Body of pancreas (tissue), 4 donors: Measurements from ENCODE around the gene NFYC.

Experiments used
- CTCF ChIP-seq, 7 experiments: fragments of 450-650 bp in 4 of 7; fragments of 200-600 bp in 3 of 7; sonication (generic) in 3 of 7; IDR thresholded peaks; one replicate each; pipeline ENCODE4 v1.5.1; 2016 to 2019; ENCODE audit warnings: antibody characterized with exemption in 7 of 7
- POLR2A ChIP-seq, 3 donors: fragments of 450-650 bp; IDR thresholded peaks; one replicate each; pipeline ENCODE4 v1.6.1; 2016; ENCODE audit warnings: antibody characterized with exemption in 3 of 3, mild to moderate bottlenecking in 2 of 3

- TF ChIP-seq CTCF (IDR thresholded peaks at IDR 0.05) (peak; percentile 46 to 84 (median 65)), POLR2A (IDR thresholded peaks at IDR 0.05) (no peak)
These were observed 82.9 kb downstream of the NFYC start for GRCh38 chr1:40774266-40774998.
